GM12801 (cell line): ENCODE measurements around the gene MAP2K4.

Experiments
- CTCF ChIP-seq: IDR thresholded peaks from one replicate; pipeline ENCODE4 v1.5.1; 2011; ENCODE audit warnings: control low read depth; ENCODE audit not compliant: insufficient read length; ENCODE audit errors: extremely low read depth

MAP2K4 gene

GRCh38 chr17:12055889-12056288 is 35.2 kb downstream of the MAP2K4 start:
- no peak for TF ChIP-seq CTCF

- TF ChIP-seq CTCF = no peak
Measured at GRCh38 chr17:12057520-12057919, 36.8 kb downstream of the MAP2K4 start.

- no peak for TF ChIP-seq CTCF
Measured at GRCh38 chr17:12058535-12058934, 37.9 kb downstream of the MAP2K4 start.

- no peak for TF ChIP-seq CTCF
Measured at GRCh38 chr17:12062249-12062648, 41.6 kb downstream of the MAP2K4 start.

DNA sequence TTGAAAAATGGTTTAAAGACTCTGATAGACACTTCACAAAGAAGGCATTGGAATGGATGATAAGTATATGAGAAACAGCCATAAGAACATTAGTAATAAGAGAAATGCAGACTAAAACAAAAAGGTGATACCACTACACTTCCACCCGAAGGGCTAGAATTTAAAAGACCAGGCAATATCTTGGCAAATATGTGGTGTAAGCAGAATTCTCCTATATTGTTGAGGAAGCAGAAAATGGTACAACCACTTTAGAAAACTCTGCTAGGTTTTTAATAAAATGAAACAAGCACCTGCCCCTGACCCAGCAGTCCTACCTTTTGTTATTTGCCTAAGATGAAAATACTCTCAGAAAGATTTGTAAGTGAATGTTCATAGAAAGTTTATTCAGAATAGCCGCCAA is 43.7 kb downstream of the MAP2K4 start:
- TF ChIP-seq CTCF = no peak

DNA sequence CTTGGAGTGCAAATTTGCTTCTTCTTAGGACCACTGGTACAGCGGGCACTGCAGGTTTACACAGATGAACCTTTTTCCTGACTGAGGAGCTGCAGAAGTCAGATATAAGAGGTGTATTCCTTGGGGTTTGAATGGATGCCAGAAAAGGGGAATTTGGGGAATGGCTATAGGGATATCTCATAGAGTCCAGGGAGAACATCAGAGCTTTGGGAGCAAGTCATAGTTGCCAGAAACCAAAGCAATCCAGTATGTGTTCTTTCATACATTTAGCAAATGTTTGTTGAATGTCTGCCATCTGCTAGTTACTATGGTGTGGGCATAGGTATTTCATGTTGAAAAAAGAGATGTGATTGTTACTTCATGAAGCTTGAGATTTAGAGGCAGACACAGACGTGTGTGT is 46.8 kb downstream of the MAP2K4 start:
- no peak for TF ChIP-seq CTCF

- no peak for TF ChIP-seq CTCF
Measured at GRCh38 chr17:12068946-12069345, 48.3 kb downstream of the MAP2K4 start.

GRCh38 chr17:12070561-12070960 is 49.9 kb downstream of the MAP2K4 start:
- TF ChIP-seq CTCF = no peak
